NK-92 (cell line): ENCODE data around the gene SH2D3C.

Source experiments
- DNase-seq: peaks from one replicate; lab custom pipeline; 2025; ENCODE audit not compliant: unreplicated experiment; lab: John Stamatoyannopoulos, UW

Gene SH2D3C

GRCh38 chr9:127778280-127779135 lies at the start of gene SH2D3C:
Gene SH2D3C (minus strand): TSS chr9:127778666. CDS start chr9:127778627, 39 bp downstream.
- DNase-seq: no peak

GRCh38 chr9:127826253-127826913 lies 47.9 kb upstream of the SH2D3C start:
- no peak for DNase-seq

GRCh38 chr9:127825319-127826051 lies 47.0 kb upstream of the SH2D3C start:
- DNase-seq: no peak

- DNase-seq: no peak
These were observed 43.6 kb upstream of the SH2D3C start for GRCh38 chr9:127822108-127822507.

GRCh38 chr9:127818574-127818973 lies 40.1 kb upstream of the SH2D3C start:
- DNase-seq: no peak

- no peak for DNase-seq
These were observed 39.5 kb upstream of the SH2D3C start for GRCh38 chr9:127817881-127818434.

- DNase-seq: no peak
These were observed 38.3 kb upstream of the SH2D3C start for GRCh38 chr9:127816728-127817127.

GRCh38 chr9:127816362-127816725 lies 37.9 kb upstream of the SH2D3C start:
- DNase-seq: no peak

GRCh38 chr9:127815512-127816361 lies 37.3 kb upstream of the SH2D3C start:
- DNase-seq: no peak

- no peak for DNase-seq
These were observed 36.4 kb upstream of the SH2D3C start for GRCh38 chr9:127814619-127815511.

GRCh38 chr9:127813686-127814226 lies 35.3 kb upstream of the SH2D3C start:
- DNase-seq: no peak

GRCh38 chr9:127812936-127813675 lies 34.6 kb upstream of the SH2D3C start:
- no peak for DNase-seq

GRCh38 chr9:127812011-127812410 lies 33.5 kb upstream of the SH2D3C start:
- DNase-seq: no peak

- DNase-seq: no peak
These were observed 32.1 kb upstream of the SH2D3C start for GRCh38 chr9:127810378-127811187.

- DNase-seq: no peak
These were observed 31.3 kb upstream of the SH2D3C start for GRCh38 chr9:127809540-127810377.

- no peak for DNase-seq
These were observed 30.6 kb upstream of the SH2D3C start for GRCh38 chr9:127809002-127809539.
